Cardiac fibroblast (primary cell): ENCODE data around the gene THOC5.

Source experiments
- DNase-seq, 2 donors: peaks; one replicate each; pipeline versions ENCODE4 v3.0.0 to v3.0.0-alpha.2; 2010; ENCODE audit warnings: low read depth in 2 of 2
- H3K4me3 ChIP-seq, 2 donors: replicated peaks in 1 of 2; 1 replicate in 1 of 2; 2 replicates in 1 of 2; pipeline ENCODE4 v1.5.1; 2011; ENCODE audit warnings: low read depth in 2 of 2, low read length in 2 of 2, mild to moderate bottlenecking in 2 of 2, moderate library complexity in 1 of 2
- TF ChIP-seq, protein P1 (sequence below): IDR thresholded peaks from one replicate; pipeline ENCODE4 v1.5.1; 2011; ENCODE audit warnings: low read depth, mild to moderate bottlenecking, low read length, inconsistent platforms

THOC5 gene

DNA sequence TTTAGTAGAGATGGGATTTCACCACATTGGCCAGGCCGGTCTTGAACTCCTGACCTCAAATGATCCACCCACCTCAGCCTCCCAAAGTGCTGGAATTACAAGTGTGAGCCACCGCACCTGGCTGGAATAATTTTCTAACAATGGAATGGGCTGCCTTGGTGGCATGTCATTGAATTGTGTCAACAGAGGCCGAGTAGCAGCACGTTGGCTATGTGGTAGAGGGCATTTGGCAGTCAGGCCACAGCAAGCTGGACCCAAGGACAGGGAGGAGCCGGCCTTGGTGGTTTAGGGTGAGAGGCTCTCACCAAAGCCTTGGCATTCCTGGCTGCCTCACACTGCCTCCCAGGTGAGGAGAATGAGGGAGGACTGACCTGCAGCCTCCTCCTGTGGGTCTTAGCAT is 31.4 kb upstream of the THOC5 start:
- no peak for DNase-seq
- TF ChIP-seq, protein P1, sequence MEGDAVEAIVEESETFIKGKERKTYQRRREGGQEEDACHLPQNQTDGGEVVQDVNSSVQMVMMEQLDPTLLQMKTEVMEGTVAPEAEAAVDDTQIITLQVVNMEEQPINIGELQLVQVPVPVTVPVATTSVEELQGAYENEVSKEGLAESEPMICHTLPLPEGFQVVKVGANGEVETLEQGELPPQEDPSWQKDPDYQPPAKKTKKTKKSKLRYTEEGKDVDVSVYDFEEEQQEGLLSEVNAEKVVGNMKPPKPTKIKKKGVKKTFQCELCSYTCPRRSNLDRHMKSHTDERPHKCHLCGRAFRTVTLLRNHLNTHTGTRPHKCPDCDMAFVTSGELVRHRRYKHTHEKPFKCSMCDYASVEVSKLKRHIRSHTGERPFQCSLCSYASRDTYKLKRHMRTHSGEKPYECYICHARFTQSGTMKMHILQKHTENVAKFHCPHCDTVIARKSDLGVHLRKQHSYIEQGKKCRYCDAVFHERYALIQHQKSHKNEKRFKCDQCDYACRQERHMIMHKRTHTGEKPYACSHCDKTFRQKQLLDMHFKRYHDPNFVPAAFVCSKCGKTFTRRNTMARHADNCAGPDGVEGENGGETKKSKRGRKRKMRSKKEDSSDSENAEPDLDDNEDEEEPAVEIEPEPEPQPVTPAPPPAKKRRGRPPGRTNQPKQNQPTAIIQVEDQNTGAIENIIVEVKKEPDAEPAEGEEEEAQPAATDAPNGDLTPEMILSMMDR = no peak
- H3K4me3 ChIP-seq = no peak overlapping the region

- H3K4me3 ChIP-seq = no peak overlapping the region
- DNase-seq = no peak
- TF ChIP-seq, protein P1 = no peak
Observed at GRCh38 chr22:29581799-29582198, 28.2 kb upstream of the THOC5 start.

DNA sequence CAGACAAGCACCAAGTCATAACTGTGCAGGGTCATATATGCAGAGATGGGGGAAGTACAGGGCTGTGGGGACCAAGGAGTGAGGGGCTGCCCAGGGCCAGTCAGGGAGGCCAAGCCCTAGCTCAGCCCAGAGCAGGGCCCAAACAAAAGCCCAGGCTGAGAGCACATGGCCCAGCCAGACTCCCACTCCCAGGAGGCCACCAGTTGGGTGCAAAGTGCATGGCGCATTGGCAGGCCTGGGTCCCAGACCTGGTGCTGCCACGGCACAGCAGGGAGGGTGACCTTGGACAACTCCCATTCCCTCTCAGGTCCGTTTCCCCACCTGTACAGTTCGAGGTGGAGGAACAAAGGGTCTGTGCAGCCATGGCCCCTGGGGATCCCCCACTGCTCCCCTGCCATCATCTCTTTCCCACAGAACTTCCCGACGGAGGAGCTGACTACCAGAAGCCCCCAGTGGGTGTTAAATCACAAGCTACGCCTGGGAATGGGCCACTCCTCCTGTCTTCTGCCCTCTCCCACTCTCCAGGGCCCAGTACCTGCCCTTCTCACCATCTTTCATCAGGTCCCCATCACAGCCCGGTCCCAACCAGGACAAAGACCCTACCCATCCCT is 26.7 kb upstream of the THOC5 start:
- TF ChIP-seq, protein P1 = no peak
- H3K4me3 ChIP-seq = peak overlapping the region; percentile 61 to 67
- no peak for DNase-seq

- TF ChIP-seq, protein P1 = no peak
- DNase-seq = no peak
- H3K4me3 ChIP-seq = no peak overlapping the region
Observed at GRCh38 chr22:29578462-29579200, 25.1 kb upstream of the THOC5 start.

GRCh38 chr22:29574762-29575450 is 21.3 kb upstream of the THOC5 start:
- TF ChIP-seq, protein P1 = no peak
- no peak overlapping the region for H3K4me3 ChIP-seq
- no peak for DNase-seq

DNA sequence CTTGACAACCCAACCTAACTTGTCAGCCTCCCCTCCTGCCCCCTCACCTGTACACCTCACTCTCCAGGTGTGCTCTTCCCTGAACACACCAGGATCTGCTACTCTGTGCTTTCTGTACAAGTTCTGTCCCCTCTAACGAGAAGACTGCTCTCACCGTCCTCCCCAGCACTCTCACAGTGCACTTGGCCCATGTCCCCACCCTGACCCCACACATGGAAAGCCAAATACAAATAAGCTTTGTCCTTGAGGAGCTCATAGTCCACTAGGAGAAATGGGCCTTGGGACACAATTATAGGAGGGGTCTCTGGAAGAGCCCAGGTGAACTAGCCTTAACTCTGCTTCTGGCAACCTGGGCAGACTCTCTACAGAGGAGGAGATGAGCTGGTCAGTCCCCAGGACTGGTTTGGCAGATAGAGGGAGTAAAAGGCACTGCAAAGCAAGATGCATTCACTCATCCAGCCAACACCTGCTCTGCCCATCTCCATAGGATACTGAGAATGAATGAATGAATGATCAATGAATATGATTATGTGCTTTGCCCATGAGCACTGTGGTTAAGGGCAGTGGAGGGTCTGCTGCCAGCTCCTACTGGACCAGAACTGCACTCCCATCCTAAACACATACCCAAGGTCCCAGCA is 17.5 kb upstream of the THOC5 start:
- TF ChIP-seq, protein P1 = no peak
- no peak overlapping the region for H3K4me3 ChIP-seq
- DNase-seq = no peak
